ENCODE measurements around the gene IGFN1. TPM values are rescaled to one million over a fixed set of nuclear protein-coding genes. Genes with fewer than 3 reads are reported as not detected.

IGFN1 gene
- polyA plus RNA-seq, 1 of the 3 experiments (the other 2 are of a cell fraction), result 0.18 TPM

DNA sequence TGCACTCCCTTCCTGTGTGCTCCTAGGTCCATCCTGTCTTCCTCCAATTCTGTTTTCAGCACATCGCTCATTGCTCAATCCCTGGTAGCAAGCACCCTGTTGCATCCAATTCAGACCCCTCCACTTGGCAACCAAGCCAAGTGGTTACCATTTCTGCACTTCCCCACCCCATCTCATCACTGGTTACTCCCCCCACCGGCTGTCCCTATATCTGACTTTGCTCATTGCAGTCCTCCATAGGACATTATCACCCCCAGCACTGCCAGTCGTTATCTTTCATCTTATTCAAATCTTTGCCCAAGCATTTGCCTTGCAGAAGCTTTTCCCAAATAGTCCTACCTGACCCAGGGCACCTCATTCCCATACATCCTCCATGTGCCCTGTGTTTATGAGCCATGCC, 34.3 kb upstream of the IGFN1 start:
- Histone ChIP-seq H3F3A (replicated peaks; ENCODE audit: insufficient read depth) (no peaks in the 10 kb centered on the region), H3K27ac (ENCODE audit: low read depth in 2 of 2, low read length in 1 of 2) (no peak overlapping the region), H4K20me1 (ENCODE audit: insufficient read depth) (no peaks in the 10 kb centered on the region), H3K79me2 (ENCODE audit: insufficient read depth) (peaks cover 15% of the 10 kb centered on the region), H3K9me3 (no peaks in the 10 kb centered on the region), H3K4me1 (ENCODE audit: control insufficient read depth in 1 of 2, insufficient read depth in 2 of 2, low read depth in 1 of 2, low read length in 1 of 2) (peaks cover 11 to 16% of the 10 kb centered on the region in 2 experiments; a peak in 3 of 4 replicates), H3K9ac (no peak overlapping the region), H3K9me2 (no peaks in the 10 kb centered on the region), H3K27me3 (ENCODE audit: insufficient read depth) (no peaks in the 10 kb centered on the region), H2AFZ (ENCODE audit: low read depth) (no peak overlapping the region), H3K36me3 (replicated peaks in 1 of 2; ENCODE audit: control insufficient read depth in 1 of 2, insufficient read depth in 2 of 2, low read length in 1 of 2) (peaks cover 0 to 9% of the 10 kb centered on the region in 2 experiments), H3K4me3 (ENCODE audit: low read depth in 2 of 2, low read length in 1 of 2) (no peak overlapping the region), H3K4me2 (no peak overlapping the region)
- CTCF ChIA-PET, result interaction anchor here (1.5 to 2.8 kb wide), 2 partner anchors 15 to 37 kb away, joined by 5 to 15 read pairs; no protein-coding TSS in a partner anchor
- DNase-seq, result no peak
- POLR2A ChIA-PET, result no interaction called here
- WGBS (ENCODE audit: low lambda C conversion rate), result 52% methylated on average over 3 of the region's 3 CpGs
- TF ChIP-seq RXRA (IDR thresholded peaks at IDR 0.05; ENCODE audit: borderline replicate concordance, low read depth) (no peak), ZBTB33 (IDR thresholded peaks at IDR 0.05; ENCODE audit: borderline replicate concordance, low read depth) (no peak), NFIC (IDR thresholded peaks at IDR 0.05; ENCODE audit: borderline replicate concordance) (no peak), CHD2 (IDR thresholded peaks at IDR 0.05; ENCODE audit: low read length, partially characterized antibody) (no peak), USF2 (IDR thresholded peaks at IDR 0.05; ENCODE audit: borderline replicate concordance, low read depth, low read length) (no peak), GATA2 (CRISPR knock-in tag; IDR thresholded peaks at IDR 0.05) (no peak), ELF1 (IDR thresholded peaks at IDR 0.05) (no peak), SMC3 (IDR thresholded peaks at IDR 0.05; ENCODE audit: low read depth, low read length) (no peak), FOXJ3 (CRISPR knock-in tag; IDR thresholded peaks at IDR 0.05) (no peak), FOSL2 (IDR thresholded peaks at IDR 0.05; ENCODE audit: borderline replicate concordance, low read depth) (no peak), MAX (IDR thresholded peaks at IDR 0.05; ENCODE audit: low read depth) (no peak), GABPA (IDR thresholded peaks at IDR 0.05; ENCODE audit: low read depth) (no peak), SIN3A (IDR thresholded peaks at IDR 0.05; ENCODE audit: borderline replicate concordance, low read depth, low read length) (no peak), TCF12 (IDR thresholded peaks at IDR 0.05) (no peak)

- Histone ChIP-seq H2AFZ (ENCODE audit: low read depth) (no peak overlapping the region), H3K27me3 (ENCODE audit: insufficient read depth) (no peaks in the 10 kb centered on the region), H3K4me2 (no peak overlapping the region), H3K79me2 (ENCODE audit: insufficient read depth) (peaks cover 15% of the 10 kb centered on the region), H3K4me1 (ENCODE audit: control insufficient read depth in 1 of 2, insufficient read depth in 2 of 2, low read depth in 1 of 2, low read length in 1 of 2) (peaks cover 11 to 16% of the 10 kb centered on the region in 2 experiments; a peak in 3 of 4 replicates), H3K27ac (ENCODE audit: low read depth in 2 of 2, low read length in 1 of 2) (no peak overlapping the region), H3F3A (replicated peaks; ENCODE audit: insufficient read depth) (no peaks in the 10 kb centered on the region), H3K36me3 (replicated peaks in 1 of 2; ENCODE audit: control insufficient read depth in 1 of 2, insufficient read depth in 2 of 2, low read length in 1 of 2) (peaks cover 0 to 4% of the 10 kb centered on the region in 2 experiments), H3K4me3 (ENCODE audit: low read depth in 2 of 2, low read length in 1 of 2) (no peak overlapping the region), H3K9me3 (no peaks in the 10 kb centered on the region), H3K9ac (no peak overlapping the region), H3K9me2 (no peaks in the 10 kb centered on the region), H4K20me1 (ENCODE audit: insufficient read depth) (no peaks in the 10 kb centered on the region)
- DNase-seq, result no peak
- CTCF ChIA-PET, result interaction anchor here (1.5 to 2.8 kb wide), 2 partner anchors 14 to 38 kb away, joined by 5 to 15 read pairs; no protein-coding TSS in a partner anchor
- POLR2A ChIA-PET, result no interaction called here
- no peak for TF ChIP-seq RFX5 (IDR thresholded peaks at IDR 0.05; ENCODE audit: low read length)
- no peak for TF ChIP-seq MAX (IDR thresholded peaks at IDR 0.05; ENCODE audit: low read depth)
- no peak for TF ChIP-seq GABPA (IDR thresholded peaks at IDR 0.05; ENCODE audit: low read depth)
- no peak for TF ChIP-seq EP300 (IDR thresholded peaks at IDR 0.05; ENCODE audit: borderline replicate concordance in 1 of 2, low read depth in 1 of 2, low read length in 1 of 2)
- no peak for TF ChIP-seq TCF12 (IDR thresholded peaks at IDR 0.05)
- TF ChIP-seq MXI1 (IDR thresholded peaks at IDR 0.05; ENCODE audit: low read depth, low read length), result no peak
- TF ChIP-seq ELF1 (IDR thresholded peaks at IDR 0.05), result no peak
- TF ChIP-seq JUND (IDR thresholded peaks at IDR 0.05), result no peak
- no peak for TF ChIP-seq USF1 (IDR thresholded peaks at IDR 0.05; ENCODE audit: borderline replicate concordance, low read depth)
- no peak for TF ChIP-seq RAD21 (IDR thresholded peaks at IDR 0.05; ENCODE audit: low read length)
- TF ChIP-seq, protein P1, sequence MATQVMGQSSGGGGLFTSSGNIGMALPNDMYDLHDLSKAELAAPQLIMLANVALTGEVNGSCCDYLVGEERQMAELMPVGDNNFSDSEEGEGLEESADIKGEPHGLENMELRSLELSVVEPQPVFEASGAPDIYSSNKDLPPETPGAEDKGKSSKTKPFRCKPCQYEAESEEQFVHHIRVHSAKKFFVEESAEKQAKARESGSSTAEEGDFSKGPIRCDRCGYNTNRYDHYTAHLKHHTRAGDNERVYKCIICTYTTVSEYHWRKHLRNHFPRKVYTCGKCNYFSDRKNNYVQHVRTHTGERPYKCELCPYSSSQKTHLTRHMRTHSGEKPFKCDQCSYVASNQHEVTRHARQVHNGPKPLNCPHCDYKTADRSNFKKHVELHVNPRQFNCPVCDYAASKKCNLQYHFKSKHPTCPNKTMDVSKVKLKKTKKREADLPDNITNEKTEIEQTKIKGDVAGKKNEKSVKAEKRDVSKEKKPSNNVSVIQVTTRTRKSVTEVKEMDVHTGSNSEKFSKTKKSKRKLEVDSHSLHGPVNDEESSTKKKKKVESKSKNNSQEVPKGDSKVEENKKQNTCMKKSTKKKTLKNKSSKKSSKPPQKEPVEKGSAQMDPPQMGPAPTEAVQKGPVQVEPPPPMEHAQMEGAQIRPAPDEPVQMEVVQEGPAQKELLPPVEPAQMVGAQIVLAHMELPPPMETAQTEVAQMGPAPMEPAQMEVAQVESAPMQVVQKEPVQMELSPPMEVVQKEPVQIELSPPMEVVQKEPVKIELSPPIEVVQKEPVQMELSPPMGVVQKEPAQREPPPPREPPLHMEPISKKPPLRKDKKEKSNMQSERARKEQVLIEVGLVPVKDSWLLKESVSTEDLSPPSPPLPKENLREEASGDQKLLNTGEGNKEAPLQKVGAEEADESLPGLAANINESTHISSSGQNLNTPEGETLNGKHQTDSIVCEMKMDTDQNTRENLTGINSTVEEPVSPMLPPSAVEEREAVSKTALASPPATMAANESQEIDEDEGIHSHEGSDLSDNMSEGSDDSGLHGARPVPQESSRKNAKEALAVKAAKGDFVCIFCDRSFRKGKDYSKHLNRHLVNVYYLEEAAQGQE (IDR thresholded peaks at IDR 0.05; ENCODE audit: low read depth, low read length), result no peak
- TF ChIP-seq CHD2 (IDR thresholded peaks at IDR 0.05; ENCODE audit: low read length, partially characterized antibody), result no peak
- no peak for TF ChIP-seq RXRA (IDR thresholded peaks at IDR 0.05; ENCODE audit: borderline replicate concordance, low read depth)
Observed at GRCh38 chr1:201156819-201157218, 33.8 kb upstream of the IGFN1 start.
